Measurements from ENCODE around the gene NCOA7.

- TF ChIP-seq ZFX (IDR thresholded peaks at IDR 0.05; ENCODE audit: borderline replicate concordance), result no peak
- no peak for TF ChIP-seq CTCF (IDR thresholded peaks at IDR 0.05)
These were observed 77.5 kb downstream of the NCOA7 start for GRCh38 chr6:125868252-125868651.

Data from 22Rv1 (cell line).